Esophagus (tissue), 2 donors: Measurements from ENCODE around the gene MKRN2. TPM values are rescaled to one million over a fixed set of nuclear protein-coding genes. Genes with fewer than 3 reads are reported as not detected.
"Not testable (repeated sequence)": the region's sequence is repeated elsewhere in the genome, so short reads cannot be mapped to it uniquely, and the experiment has no call there.

Source experiments
- H3K27ac ChIP-seq, 2 donors: one replicate each; pipeline ENCODE4 v1.5.1; 2013; ENCODE audit warnings: low read depth in 2 of 2, mild to moderate bottlenecking in 2 of 2, inconsistent platforms in 1 of 2, low read length in 1 of 2, moderate library complexity in 1 of 2
- H3K27me3 ChIP-seq, 2 donors: one replicate each; pipeline ENCODE4 v1.6.1; 2013; ENCODE audit warnings: low read length in 2 of 2, control low read depth in 1 of 2, mild to moderate bottlenecking in 1 of 2; ENCODE audit not compliant: insufficient read depth in 2 of 2, control insufficient read depth in 1 of 2
- H3K36me3 ChIP-seq, 2 donors: one replicate each; pipeline ENCODE4 v1.6.1; 2013; ENCODE audit warnings: low read length in 1 of 2; ENCODE audit not compliant: control insufficient read depth in 2 of 2, insufficient read depth in 2 of 2
- H3K4me1 ChIP-seq, 2 donors: one replicate each; pipeline ENCODE4 v1.6.1; 2013; ENCODE audit warnings: low read length in 1 of 2; ENCODE audit not compliant: control insufficient read depth in 2 of 2, insufficient read depth in 2 of 2
- H3K4me3 ChIP-seq, 2 donors: one replicate each; pipeline ENCODE4 v1.5.1; 2013; ENCODE audit warnings: low read length in 2 of 2, mild to moderate bottlenecking in 2 of 2, low read depth in 1 of 2, moderate library complexity in 1 of 2
- H3K9me3 ChIP-seq, 2 donors: one replicate each; pipeline ENCODE4 v1.6.1; 2013; ENCODE audit warnings: mild to moderate bottlenecking in 2 of 2, low read depth in 1 of 2, low read length in 1 of 2, moderate library complexity in 1 of 2; ENCODE audit not compliant: control insufficient read depth in 2 of 2, insufficient read depth in 1 of 2
- WGBS, 2 donors: extraction: QIAGEN DNeasy Blood & Tissue Kit; methylation state at CpG; one replicate each; pipeline ENCODE4 v1.1.7; 2013; 5-methylcytosine and 5-hydroxymethylcytosine counted together
- polyA plus RNA-seq, 2 donors: library from polyadenylated mRNA; stranded (reverse); fragments of 200-250 nt; gene quantifications; one replicate each; pipeline ENCODE4 v1.2.3, GENCODE V29; 2013
- donor health status: healthy with polysubstance abuse.
- donor health status: Bipolar disorder and iron deficiency.

MKRN2 gene
- polyA plus RNA-seq, 2 donors = 17.1 to 17.6 TPM

GRCh38 chr3:12615266-12615665 is 58.4 kb downstream of the MKRN2 start:
- Histone ChIP-seq H3K4me3 (no peak overlapping the region), H3K9me3 (no peaks in the 10 kb centered on the region), H3K27ac (no peak overlapping the region), H3K36me3 (peaks cover 5 to 13% of the 10 kb centered on the region in 2 donors), H3K27me3 (no peaks in the 10 kb centered on the region), H3K4me1 (no peaks in the 10 kb centered on the region)
- WGBS, 2 donors = 94 to 97% methylated on average over 4 of the region's 4 CpGs

- Histone ChIP-seq H3K4me1 (no peaks in the 10 kb centered on the region), H3K36me3 (peaks cover 3 to 10% of the 10 kb centered on the region in 2 donors)
Observed at GRCh38 chr3:12618426-12618825, 61.5 kb downstream of the MKRN2 start.

GRCh38 chr3:12620305-12620704 is 63.4 kb downstream of the MKRN2 start:
- Histone ChIP-seq H3K27me3 (no peaks in the 10 kb centered on the region), H3K36me3 (peaks cover 3 to 10% of the 10 kb centered on the region in 2 donors), H3K9me3 (no peaks in the 10 kb centered on the region), H3K27ac (no peak overlapping the region), H3K4me1 (no peaks in the 10 kb centered on the region), H3K4me3 (no peak overlapping the region)
- WGBS, 2 donors = 93 to 95% methylated on average over 6 of the region's 6 CpGs

More at GRCh38 chr3:12618426-12618825, 61.5 kb downstream of the MKRN2 start:
- no peak overlapping the region for H3K4me3 ChIP-seq
- no peak overlapping the region for H3K27ac ChIP-seq
- WGBS, 2 donors = 90 to 95% methylated on average over 6 of the region's 6 CpGs
- no peaks in the 10 kb centered on the region for H3K27me3 ChIP-seq
- no peaks in the 10 kb centered on the region for H3K9me3 ChIP-seq

- Histone ChIP-seq H3K27me3 (no peaks in the 10 kb centered on the region), H3K9me3 (no peaks in the 10 kb centered on the region), H3K36me3 (peaks cover 0 to 6% of the 10 kb centered on the region in 2 donors), H3K4me3 (no peak overlapping the region), H3K27ac (no peak overlapping the region), H3K4me1 (no peaks in the 10 kb centered on the region)
Observed at GRCh38 chr3:12620729-12621128, 63.8 kb downstream of the MKRN2 start.

- H3K4me1 ChIP-seq = no peaks in the 10 kb centered on the region
- H3K36me3 ChIP-seq = peaks cover 0 to 2% of the 10 kb centered on the region in 2 donors
- H3K9me3 ChIP-seq = no peaks in the 10 kb centered on the region
- no peaks in the 10 kb centered on the region for H3K27me3 ChIP-seq
- 60 to 69% methylated on average over 4 of the region's 4 CpGs for WGBS, 2 donors
- no peak overlapping the region for H3K4me3 ChIP-seq
- H3K27ac ChIP-seq = no peak overlapping the region
Observed at GRCh38 chr3:12622335-12622734, 65.4 kb downstream of the MKRN2 start.

- no peaks in the 10 kb centered on the region for H3K36me3 ChIP-seq
- WGBS, 2 donors = 85 to 92% methylated on average over 5 of the region's 5 CpGs
- no peaks in the 10 kb centered on the region for H3K4me1 ChIP-seq
- no peaks in the 10 kb centered on the region for H3K9me3 ChIP-seq
- no peaks in the 10 kb centered on the region for H3K27me3 ChIP-seq
- no peak overlapping the region for H3K27ac ChIP-seq
- H3K4me3 ChIP-seq = no peak overlapping the region
Observed at GRCh38 chr3:12624056-12624455, 67.2 kb downstream of the MKRN2 start.

GRCh38 chr3:12624964-12625363 is 68.1 kb downstream of the MKRN2 start:
- not testable (repeated sequence) for H3K27me3 ChIP-seq, H3K27ac ChIP-seq, H3K4me1 ChIP-seq, H3K4me3 ChIP-seq, H3K36me3 ChIP-seq, H3K9me3 ChIP-seq
- WGBS, 2 donors = 96 to 99% methylated on average over 3 of the region's 3 CpGs

GRCh38 chr3:12627370-12627769 is 70.5 kb downstream of the MKRN2 start:
- WGBS, 2 donors = 48 to 50% methylated on average over 4 of the region's 4 CpGs
- H3K4me3 ChIP-seq = no peak overlapping the region
- H3K36me3 ChIP-seq = no peaks in the 10 kb centered on the region
- no peaks in the 10 kb centered on the region for H3K9me3 ChIP-seq
- H3K4me1 ChIP-seq = no peaks in the 10 kb centered on the region
- no peaks in the 10 kb centered on the region for H3K27me3 ChIP-seq
- no peak overlapping the region for H3K27ac ChIP-seq

GRCh38 chr3:12628813-12629212 is 71.9 kb downstream of the MKRN2 start:
- Histone ChIP-seq H3K4me1 (no peaks in the 10 kb centered on the region), H3K27me3 (no peaks in the 10 kb centered on the region), H3K9me3 (no peaks in the 10 kb centered on the region), H3K4me3 (no peak overlapping the region), H3K27ac (peak overlapping the region in 1 of 2 donors; percentile 33), H3K36me3 (no peaks in the 10 kb centered on the region)
- 67 to 76% methylated on average over 1 of the region's 1 CpG for WGBS, 2 donors

GRCh38 chr3:12629560-12629959 is 72.7 kb downstream of the MKRN2 start:
- Histone ChIP-seq H3K9me3 (no peaks in the 10 kb centered on the region), H3K4me1 (no peaks in the 10 kb centered on the region), H3K4me3 (no peak overlapping the region), H3K27ac (peak overlapping the region in 1 of 2 donors; percentile 51), H3K36me3 (no peaks in the 10 kb centered on the region), H3K27me3 (no peaks in the 10 kb centered on the region)
- 39 to 40% methylated on average over 4 of the region's 4 CpGs for WGBS, 2 donors
